Activated CD4-positive, CD25-positive, alpha-beta regulatory T cell treated with anti-CD3 and anti-CD28 coated beads, Interleukin-2, amount 50 U/mL, for 24 hours (primary cell): ENCODE data around the gene DSTYK.

Source experiments
- ATAC-seq, 2 donors: fragments of 150-1000 bp; cut with Tn5 transposase; one replicate each; pipeline ENCODE4 v1.10.0; 2021; ENCODE audit warnings: mild to moderate bottlenecking in 1 of 2, moderate library complexity in 1 of 2

DSTYK gene

GRCh38 chr1:205211169-205211838 lies at the start of gene DSTYK:
TSS of gene DSTYK (minus strand) at chr1:205211702. CDS start at chr1:205211535, 167 bp downstream.
- ATAC-seq: peak; percentile 91 to 93

GRCh38 chr1:205259998-205260397 lies 48.5 kb upstream of the DSTYK start:
- ATAC-seq: no peak

- ATAC-seq: no peak
Measured at GRCh38 chr1:205259324-205259832, 47.9 kb upstream of the DSTYK start.

GRCh38 chr1:205258719-205259118 lies 47.2 kb upstream of the DSTYK start:
- ATAC-seq: no peak

- ATAC-seq: no peak
Measured at GRCh38 chr1:205258261-205258691, 46.8 kb upstream of the DSTYK start.

- no peak for ATAC-seq
Measured at GRCh38 chr1:205257735-205258134, 46.2 kb upstream of the DSTYK start.

- no peak for ATAC-seq
Measured at GRCh38 chr1:205256951-205257625, 45.6 kb upstream of the DSTYK start.

DNA sequence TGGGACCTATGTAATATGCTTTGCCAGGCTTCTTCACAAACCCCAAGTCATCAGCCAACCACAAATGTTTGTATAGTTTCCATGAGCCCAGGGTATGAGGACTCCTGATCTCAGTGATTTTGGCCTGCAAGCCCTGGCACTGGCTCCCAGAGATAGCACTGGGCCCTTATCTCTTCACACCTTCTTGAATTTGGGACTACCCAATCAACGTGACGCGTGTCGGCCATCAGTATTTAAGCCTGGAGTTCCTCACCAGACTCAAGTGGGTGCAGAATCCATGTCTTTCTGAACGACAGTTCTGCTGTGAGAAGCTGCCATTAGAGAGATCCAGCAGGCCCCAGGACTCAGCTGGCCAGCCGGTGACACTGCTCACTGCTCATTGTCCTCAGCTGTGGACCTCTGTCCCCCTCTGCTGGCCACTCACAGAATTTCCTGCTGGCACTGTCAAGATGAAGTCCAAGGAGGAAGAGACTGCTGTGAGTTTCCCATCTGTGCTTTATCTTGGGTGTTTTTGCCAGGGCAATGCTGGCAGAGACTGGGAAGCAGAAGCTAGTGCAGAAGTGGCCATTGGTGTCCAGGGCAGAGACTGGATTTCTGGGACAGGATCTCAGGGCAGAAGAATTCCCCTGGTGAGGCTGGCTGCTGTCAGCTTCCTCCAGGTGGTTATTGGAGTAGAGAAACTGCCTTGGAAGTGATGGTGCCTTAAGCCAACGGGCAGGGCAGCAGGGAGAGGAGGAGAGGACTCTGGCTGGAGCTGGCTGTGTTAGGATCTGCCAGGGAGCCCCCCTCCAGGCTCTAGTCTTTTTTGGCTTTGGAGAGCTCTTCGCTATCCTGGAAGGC lies 44.7 kb upstream of the DSTYK start:
- peak; percentile 88 to 94 for ATAC-seq

DNA sequence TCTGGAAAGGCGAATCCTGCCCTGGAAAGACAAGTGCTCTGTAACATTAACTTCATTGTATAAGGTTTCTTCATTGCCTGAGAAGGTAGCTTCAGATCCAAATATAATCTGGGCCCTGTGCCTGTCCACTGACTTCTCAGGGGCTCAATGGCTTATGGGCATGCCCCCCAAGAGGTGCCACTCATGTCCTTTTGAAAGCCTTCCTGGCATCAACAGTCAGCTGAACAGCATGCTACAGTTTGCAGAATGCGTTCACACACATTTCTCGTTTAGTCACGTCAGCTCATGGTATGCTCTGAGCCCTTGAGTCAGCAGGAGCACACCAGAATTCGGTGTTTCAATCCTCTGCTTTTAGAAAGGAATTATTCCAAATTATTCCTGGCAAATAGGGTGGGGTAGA lies 40.1 kb upstream of the DSTYK start:
- ATAC-seq: no peak

- ATAC-seq: no peak
Measured at GRCh38 chr1:205250699-205251098, 39.2 kb upstream of the DSTYK start.

- ATAC-seq: no peak
Measured at GRCh38 chr1:205249651-205250050, 38.1 kb upstream of the DSTYK start.

- ATAC-seq: no peak
Measured at GRCh38 chr1:205248793-205249601, 37.5 kb upstream of the DSTYK start.

- ATAC-seq: no peak
Measured at GRCh38 chr1:205247130-205247921, 35.8 kb upstream of the DSTYK start.

- ATAC-seq: no peak
Measured at GRCh38 chr1:205246351-205247119, 35.0 kb upstream of the DSTYK start.

DNA sequence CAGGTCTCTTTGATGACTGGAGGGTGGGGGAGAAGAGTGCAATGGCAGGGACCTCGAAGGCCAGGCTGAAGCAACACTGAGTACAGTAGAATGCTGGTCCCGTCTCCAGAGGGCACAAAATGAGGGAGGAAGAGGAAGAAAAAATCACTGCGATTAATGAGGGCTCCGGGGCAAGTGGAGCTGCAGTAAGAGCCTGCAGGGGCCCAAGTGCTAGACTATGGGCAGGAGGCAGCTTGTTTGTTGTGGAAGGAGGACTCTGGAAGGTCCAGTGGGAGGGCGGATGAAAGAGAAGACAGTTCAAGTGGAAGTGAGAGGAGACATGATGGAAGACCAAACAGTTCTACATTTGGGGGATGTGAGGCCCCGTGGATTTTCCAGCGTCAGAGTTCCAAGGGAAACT lies 33.6 kb upstream of the DSTYK start:
- no peak for ATAC-seq

DNA sequence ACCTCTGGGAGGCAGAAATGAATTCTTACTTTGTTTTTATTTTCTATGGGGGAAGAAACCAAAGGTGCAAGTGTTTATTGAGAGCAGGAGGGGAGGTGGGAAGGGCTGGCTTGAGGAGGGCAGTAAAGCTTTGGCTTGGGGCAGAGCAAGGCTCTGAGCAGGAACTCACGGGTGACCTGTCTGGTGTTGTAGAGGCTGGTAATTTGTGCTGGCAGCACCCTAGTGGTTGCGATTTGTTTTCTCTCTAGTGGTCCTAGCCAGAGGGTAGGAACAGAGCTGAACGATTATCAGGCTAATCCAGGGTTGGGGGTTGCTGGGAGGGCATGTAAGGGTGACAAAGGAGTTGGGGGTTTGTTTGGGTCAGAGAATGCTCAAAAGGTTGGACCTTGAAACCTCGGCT lies 32.9 kb upstream of the DSTYK start:
- ATAC-seq: no peak

DNA sequence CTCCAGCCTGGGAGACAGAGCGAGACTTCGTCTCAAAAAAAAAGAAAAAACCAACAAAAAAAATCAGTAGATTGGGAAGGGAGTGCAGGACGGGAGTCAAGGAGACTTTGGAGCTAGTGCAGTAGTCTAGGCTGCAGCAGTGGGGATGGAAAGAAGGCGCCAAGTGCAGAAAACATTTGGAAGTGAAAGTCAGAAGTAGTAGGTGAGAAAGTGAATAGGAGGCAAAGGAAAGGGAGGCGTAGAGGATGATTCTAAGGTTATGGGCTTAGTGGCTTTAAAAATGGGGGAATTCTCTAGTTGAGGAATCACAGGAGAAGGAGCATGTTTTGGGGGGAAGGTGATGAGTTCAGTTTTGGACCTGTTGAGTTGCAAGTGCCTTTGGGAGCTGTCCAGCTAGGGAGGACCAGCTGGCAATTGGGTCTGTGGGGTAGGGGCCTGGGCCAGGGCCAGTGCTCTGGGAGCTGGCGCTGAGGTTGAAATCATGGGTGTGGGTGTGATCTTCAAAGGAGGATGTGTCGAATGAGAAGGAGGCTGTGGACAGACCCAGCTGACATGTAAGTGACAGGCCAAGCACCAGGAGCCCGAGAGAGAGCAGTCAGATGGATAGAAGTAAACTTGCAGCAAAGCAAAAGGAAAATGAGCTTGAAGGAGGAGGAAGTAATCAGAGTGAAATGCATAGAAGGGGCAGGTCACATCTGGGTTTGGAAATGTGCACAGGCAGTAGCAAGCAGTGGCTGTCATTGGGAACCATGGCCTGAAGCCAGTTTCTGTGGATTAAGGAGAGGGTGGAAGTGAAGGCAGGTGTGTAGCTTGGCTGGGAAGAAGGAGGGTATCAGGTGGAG lies 32.1 kb upstream of the DSTYK start:
- ATAC-seq: no peak

GRCh38 chr1:205241366-205242030 lies 30.0 kb upstream of the DSTYK start:
- ATAC-seq: no peak

DNA sequence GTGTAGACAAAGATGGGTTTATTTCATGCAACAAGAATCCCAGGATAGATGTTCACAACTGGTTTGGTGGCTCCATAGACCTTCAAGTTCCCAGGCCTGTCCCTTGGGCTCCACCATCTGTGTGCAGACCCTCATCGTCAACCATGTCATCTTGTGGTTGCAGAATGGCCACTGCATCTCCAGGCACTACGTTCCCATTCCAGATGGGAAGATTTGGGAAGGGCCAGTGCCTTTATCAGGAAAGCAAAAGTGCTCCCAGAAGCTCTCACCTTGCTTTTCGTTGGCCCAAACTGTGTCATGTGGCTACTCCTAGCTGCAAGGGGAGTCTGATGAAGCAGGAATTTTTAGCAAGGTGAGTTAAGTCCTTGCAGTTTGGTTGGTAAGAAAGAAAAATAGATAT lies 29.1 kb upstream of the DSTYK start:
- no peak for ATAC-seq
